HepG2 (cell line): ENCODE data around the gene JTB. TPM values are rescaled to one million over a fixed set of nuclear protein-coding genes. Genes with fewer than 3 reads are reported as not detected.

ENCODE experiments used
- ADNP ChIP-seq: sonication (generic); formaldehyde crosslinking; IDR thresholded peaks from 2 replicates; pipeline ENCODE4 v1.4.0; 2020; ENCODE audit warnings: missing genetic modification reagents
- ATF7 ChIP-seq, 2 experiments: fragments of 450-650 bp in 1 of 2; sonication (generic) in 1 of 2; formaldehyde crosslinking in 1 of 2; IDR thresholded peaks; 2 replicates each; pipeline versions ENCODE4 v1.4.0 to v1.6.1; 2016 to 2020; ENCODE audit warnings: antibody characterized with exemption in 1 of 2, mild to moderate bottlenecking in 1 of 2, missing genetic modification reagents in 1 of 2
- ATF7-NPFF ChIP-seq: sonication (generic); formaldehyde crosslinking; IDR thresholded peaks from 2 replicates; pipeline ENCODE4 v1.8.1; 2023; ENCODE audit warnings: mild to moderate bottlenecking, low read depth, missing genetic modification reagents, moderate library complexity
- NFATC3 ChIP-seq: sonication (generic); formaldehyde crosslinking; IDR thresholded peaks from 2 replicates; pipeline ENCODE4 v1.5.1; 2020; ENCODE audit warnings: mild to moderate bottlenecking, missing genetic modification reagents
- SRF ChIP-seq: IDR thresholded peaks from 2 replicates; pipeline ENCODE4 v1.6.1; 2011; ENCODE audit warnings: mild to moderate bottlenecking, low read depth, low read length, moderate library complexity
- SUZ12 ChIP-seq: fragments of 150-350 bp; IDR thresholded peaks from 2 replicates; pipeline ENCODE4 v1.6.1; 2014; ENCODE audit warnings: low read depth, low read length
- TGIF2 ChIP-seq: IDR thresholded peaks from 2 replicates; pipeline ENCODE4 v1.6.1; 2016; ENCODE audit warnings: control low read depth, missing compliant biosample characterization
- TOPORS ChIP-seq: sonication (generic); formaldehyde crosslinking; IDR thresholded peaks from 2 replicates; pipeline ENCODE4 v1.8.0; 2023; ENCODE audit warnings: mild to moderate bottlenecking, missing genetic modification reagents
- ZFX ChIP-seq: sonication (generic); formaldehyde crosslinking; IDR thresholded peaks from 2 replicates; pipeline ENCODE4 v1.4.0; 2020; ENCODE audit warnings: mild to moderate bottlenecking, low read depth, missing genetic modification reagents, moderate library complexity
- ZNF282 ChIP-seq: fragments of 450-650 bp; IDR thresholded peaks from 2 replicates; pipeline ENCODE4 v1.6.1; 2018; ENCODE audit not compliant: partially characterized antibody
- ZNF296 ChIP-seq: sonication (generic); formaldehyde crosslinking; conservative IDR thresholded peaks from 2 replicates; pipeline ENCODE4 v1.5.0; 2020; ENCODE audit warnings: mild to moderate bottlenecking, missing genetic modification reagents
- ZNF567 ChIP-seq: sonication (generic); formaldehyde crosslinking; IDR thresholded peaks from 2 replicates; pipeline ENCODE4 v1.8.1; 2023; ENCODE audit warnings: mild to moderate bottlenecking, missing genetic modification reagents, borderline replicate concordance
- ZNF720 ChIP-seq: sonication (generic); formaldehyde crosslinking; IDR thresholded peaks from 2 replicates; pipeline ENCODE4 v1.4.0; 2020; ENCODE audit warnings: missing genetic modification reagents
- polyA plus RNA-seq, 8 experiments: library from polyadenylated mRNA; depleted of rRNA in 3 of 8; stranded (reverse) in 7 of 8; unstranded in 1 of 8; fragments of >200 nt; fragmentation: Illumina TruSeq in 4 of 8; extraction: Trizol in 4 of 8; gene quantifications; 2 replicates each; pipeline versions ENCODE4 v1.2.1 to v1.2.3, GENCODE V29; 2011 to 2016; ENCODE audit warnings: low read depth in 4 of 8, missing spikeins in 1 of 8, mixed read lengths in 1 of 8; ENCODE audit not compliant: insufficient read depth in 1 of 8
- total RNA-seq, 5 experiments: library from RNA; depleted of rRNA; stranded (reverse); fragments of >200 nt; fragmentation: Illumina TruSeq; extraction: Trizol; gene quantifications; 2 replicates each; pipeline ENCODE4 v1.2.3, GENCODE V29; 2016; ENCODE audit warnings: low read depth in 1 of 5
- TF ChIP-seq, protein P1 (sequence below): sonication (generic); formaldehyde crosslinking; IDR thresholded peaks from one replicate; pipeline ENCODE4 v1.5.1; 2020; ENCODE audit warnings: mild to moderate bottlenecking, missing genetic modification reagents; ENCODE audit errors: not compliant biosample characterization
- TF ChIP-seq, protein P2 (sequence below): sonication (generic); formaldehyde crosslinking; IDR thresholded peaks from 2 replicates; pipeline ENCODE4 v1.4.0; 2020; ENCODE audit warnings: missing genetic modification reagents

The JTB gene
- total and polyA plus RNA-seq, 2 of the 13 experiments (the other 11 are each of a cell fraction or from before 2014, with no cell fraction given) = 96.7 to 99.2 TPM

DNA sequence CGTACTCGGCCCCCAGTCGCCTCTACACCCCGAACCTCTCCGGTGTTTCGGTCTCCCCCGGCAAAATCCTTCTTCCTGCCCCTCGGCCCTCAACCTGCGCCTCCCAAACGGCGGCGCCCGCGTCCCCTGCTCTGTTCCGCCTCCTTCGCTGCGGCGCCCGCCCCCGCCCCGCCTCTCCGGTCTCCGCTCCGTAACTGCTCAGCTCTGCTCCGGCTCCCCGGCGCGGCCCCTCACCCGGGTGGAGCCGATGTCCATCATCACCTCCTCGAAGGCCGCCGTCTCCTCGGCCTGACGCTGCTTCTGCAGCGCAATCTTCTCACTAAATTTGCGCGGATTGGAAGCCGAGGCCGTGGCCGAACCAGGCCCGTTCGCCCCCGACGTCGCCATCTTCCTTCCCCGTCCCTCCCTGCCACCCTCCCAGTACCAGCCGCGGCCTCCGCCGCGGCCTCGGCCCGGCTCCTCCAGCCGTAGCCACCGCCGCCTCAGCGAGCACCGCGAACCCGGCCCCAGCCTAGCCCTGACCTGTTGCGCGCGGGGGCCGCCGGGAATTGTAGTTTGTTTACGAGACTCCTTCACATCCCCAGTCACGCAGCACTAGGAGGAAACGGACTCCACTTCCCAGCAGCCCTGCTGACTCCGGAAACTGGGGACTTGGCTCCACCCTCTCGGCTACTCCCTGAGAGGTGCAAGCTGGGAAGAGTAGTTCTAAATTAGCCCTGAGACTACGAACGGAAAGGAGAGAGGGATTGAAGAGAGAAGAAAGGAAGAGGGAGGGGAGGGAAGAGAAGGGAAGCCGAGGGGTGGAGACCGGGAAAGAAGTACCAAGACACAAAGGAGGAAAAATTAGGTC lies 19.1 kb downstream of the JTB start, which contains the start of gene CRTC2 (continued):
- TF ChIP-seq, protein P1, sequence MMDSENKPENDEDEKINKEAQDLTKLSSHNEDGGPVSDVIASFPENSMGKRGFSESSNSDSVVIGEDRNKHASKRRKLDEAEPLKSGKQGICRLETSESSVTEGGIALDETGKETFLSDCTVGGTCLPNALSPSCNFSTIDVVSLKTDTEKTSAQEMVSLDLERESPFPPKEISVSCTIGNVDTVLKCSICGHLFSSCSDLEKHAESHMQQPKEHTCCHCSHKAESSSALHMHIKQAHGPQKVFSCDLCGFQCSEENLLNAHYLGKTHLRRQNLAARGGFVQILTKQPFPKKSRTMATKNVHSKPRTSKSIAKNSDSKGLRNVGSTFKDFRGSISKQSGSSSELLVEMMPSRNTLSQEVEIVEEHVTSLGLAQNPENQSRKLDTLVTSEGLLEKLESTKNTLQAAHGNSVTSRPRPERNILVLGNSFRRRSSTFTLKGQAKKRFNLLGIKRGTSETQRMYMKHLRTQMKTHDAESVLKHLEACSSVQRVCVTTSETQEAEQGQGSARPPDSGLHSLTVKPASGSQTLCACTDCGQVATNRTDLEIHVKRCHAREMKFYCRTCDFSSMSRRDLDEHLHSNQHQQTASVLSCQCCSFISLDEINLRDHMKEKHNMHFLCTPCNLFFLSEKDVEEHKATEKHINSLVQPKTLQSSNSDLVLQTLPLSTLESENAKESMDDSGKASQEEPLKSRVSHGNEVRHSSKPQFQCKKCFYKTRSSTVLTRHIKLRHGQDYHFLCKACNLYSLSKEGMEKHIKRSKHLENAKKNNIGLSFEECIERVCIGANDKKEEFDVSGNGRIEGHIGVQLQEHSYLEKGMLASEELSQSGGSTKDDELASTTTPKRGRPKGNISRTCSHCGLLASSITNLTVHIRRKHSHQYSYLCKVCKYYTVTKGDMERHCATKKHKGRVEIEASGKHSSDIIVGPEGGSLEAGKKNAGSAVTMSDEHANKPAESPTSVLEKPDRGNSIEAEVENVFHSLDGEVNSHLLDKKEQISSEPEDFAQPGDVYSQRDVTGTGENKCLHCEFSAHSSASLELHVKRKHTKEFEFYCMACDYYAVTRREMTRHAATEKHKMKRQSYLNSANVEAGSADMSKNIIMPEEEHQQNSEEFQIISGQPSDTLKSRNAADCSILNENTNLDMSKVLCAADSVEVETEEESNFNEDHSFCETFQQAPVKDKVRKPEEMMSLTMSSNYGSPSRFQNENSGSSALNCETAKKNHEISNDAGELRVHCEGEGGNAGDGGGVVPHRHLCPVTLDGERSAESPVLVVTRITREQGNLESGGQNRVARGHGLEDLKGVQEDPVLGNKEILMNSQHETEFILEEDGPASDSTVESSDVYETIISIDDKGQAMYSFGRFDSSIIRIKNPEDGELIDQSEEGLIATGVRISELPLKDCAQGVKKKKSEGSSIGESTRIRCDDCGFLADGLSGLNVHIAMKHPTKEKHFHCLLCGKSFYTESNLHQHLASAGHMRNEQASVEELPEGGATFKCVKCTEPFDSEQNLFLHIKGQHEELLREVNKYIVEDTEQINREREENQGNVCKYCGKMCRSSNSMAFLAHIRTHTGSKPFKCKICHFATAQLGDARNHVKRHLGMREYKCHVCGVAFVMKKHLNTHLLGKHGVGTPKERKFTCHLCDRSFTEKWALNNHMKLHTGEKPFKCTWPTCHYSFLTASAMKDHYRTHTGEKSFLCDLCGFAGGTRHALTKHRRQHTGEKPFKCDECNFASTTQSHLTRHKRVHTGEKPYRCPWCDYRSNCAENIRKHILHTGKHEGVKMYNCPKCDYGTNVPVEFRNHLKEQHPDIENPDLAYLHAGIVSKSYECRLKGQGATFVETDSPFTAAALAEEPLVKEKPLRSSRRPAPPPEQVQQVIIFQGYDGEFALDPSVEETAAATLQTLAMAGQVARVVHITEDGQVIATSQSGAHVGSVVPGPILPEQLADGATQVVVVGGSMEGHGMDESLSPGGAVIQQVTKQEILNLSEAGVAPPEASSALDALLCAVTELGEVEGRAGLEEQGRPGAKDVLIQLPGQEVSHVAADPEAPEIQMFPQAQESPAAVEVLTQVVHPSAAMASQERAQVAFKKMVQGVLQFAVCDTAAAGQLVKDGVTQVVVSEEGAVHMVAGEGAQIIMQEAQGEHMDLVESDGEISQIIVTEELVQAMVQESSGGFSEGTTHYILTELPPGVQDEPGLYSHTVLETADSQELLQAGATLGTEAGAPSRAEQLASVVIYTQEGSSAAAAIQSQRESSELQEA (CRISPR knock-in tag) = no peak
- TF ChIP-seq ZNF296 (CRISPR knock-in tag) (no peak), TGIF2 (CRISPR knock-in tag) (no peak), ZFX (CRISPR knock-in tag) (peak; percentile 96), NFATC3 (CRISPR knock-in tag) (no peak), SRF (no peak), ATF7-NPFF (peak; percentile 67; the same call in 1 of the 2 replicates), SUZ12 (peak; percentile 98), ZNF282 (no peak), ZNF567 (CRISPR knock-in tag) (no peak), ATF7 (IDR thresholded peaks at IDR 0.05) (no peak), ATF7 (CRISPR knock-in tag; IDR thresholded peaks at IDR 0.05) (no peak), ZNF720 (no peak), ADNP (CRISPR knock-in tag) (no peak), TOPORS (no peak)
- TF ChIP-seq, protein P2, sequence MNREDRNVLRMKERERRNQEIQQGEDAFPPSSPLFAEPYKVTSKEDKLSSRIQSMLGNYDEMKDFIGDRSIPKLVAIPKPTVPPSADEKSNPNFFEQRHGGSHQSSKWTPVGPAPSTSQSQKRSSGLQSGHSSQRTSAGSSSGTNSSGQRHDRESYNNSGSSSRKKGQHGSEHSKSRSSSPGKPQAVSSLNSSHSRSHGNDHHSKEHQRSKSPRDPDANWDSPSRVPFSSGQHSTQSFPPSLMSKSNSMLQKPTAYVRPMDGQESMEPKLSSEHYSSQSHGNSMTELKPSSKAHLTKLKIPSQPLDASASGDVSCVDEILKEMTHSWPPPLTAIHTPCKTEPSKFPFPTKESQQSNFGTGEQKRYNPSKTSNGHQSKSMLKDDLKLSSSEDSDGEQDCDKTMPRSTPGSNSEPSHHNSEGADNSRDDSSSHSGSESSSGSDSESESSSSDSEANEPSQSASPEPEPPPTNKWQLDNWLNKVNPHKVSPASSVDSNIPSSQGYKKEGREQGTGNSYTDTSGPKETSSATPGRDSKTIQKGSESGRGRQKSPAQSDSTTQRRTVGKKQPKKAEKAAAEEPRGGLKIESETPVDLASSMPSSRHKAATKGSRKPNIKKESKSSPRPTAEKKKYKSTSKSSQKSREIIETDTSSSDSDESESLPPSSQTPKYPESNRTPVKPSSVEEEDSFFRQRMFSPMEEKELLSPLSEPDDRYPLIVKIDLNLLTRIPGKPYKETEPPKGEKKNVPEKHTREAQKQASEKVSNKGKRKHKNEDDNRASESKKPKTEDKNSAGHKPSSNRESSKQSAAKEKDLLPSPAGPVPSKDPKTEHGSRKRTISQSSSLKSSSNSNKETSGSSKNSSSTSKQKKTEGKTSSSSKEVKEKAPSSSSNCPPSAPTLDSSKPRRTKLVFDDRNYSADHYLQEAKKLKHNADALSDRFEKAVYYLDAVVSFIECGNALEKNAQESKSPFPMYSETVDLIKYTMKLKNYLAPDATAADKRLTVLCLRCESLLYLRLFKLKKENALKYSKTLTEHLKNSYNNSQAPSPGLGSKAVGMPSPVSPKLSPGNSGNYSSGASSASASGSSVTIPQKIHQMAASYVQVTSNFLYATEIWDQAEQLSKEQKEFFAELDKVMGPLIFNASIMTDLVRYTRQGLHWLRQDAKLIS = no peak
